Measurements from ENCODE around the gene DGKE. TPM values are rescaled to one million over a fixed set of nuclear protein-coding genes. Genes with fewer than 3 reads are reported as not detected.
A peak's percentile ranks its signal among the peaks of the same experiment; 100 is the strongest.

DGKE gene
- total RNA-seq (10 to 100 TPM; 20.0 to 22.3 TPM), total RNA-seq (43.5 to 209 (median 96.1) reads per million in 172 experiments)
- polyA plus RNA-seq (2013, experiment 1 of 2) = 12.5 TPM
- 14.9 TPM for polyA plus RNA-seq (2013, experiment 2 of 2)

DNA sequence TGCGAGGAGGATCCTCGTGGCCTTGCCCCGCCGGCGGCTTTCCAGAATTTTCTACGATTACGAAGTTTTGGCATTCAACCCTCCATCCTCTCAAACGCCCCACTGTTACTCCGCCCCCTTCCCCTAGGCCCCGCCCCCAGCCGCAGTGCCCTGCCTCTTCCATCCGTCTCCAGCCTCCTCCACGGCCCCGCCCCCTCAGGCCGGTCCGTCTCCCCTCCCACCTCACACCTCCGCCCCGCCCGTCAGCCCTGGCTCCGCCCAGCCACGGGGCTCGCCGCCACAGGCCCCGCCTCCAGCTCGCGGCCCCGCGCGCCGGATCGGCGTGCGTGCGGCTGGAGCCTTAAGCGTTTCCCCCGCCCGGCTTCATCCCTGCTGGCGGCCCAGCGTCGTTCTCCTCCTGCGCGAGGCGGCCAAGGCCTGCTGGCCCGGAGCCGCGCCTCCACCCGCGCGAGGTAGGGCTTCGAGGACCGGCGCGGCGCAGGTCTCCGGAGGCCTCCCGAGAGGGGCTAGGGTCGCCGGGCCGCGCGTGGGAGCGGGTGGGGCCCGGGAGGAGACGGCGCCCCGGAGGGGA lies at the start of gene DGKE, which contains the start of gene C17orf67:
TSS of gene DGKE (plus strand) at position 343 of the 571 bp plus-strand sequence. CDS start 645 bp downstream, outside the sequence.
TSS of gene C17orf67 (minus strand) at position 112 of the 571 bp plus-strand sequence. CDS start 18,110 bp downstream, outside the sequence.
- Histone ChIP-seq H3K27me3 (ENCODE audit: control insufficient read depth in 1 of 2, insufficient read depth in 2 of 2, low read length in 2 of 2) (no peaks in the 10 kb centered on the region), H3K4me3 (ENCODE audit: low read length) (peak within 1 kb of the TSS; percentile 96), H3K4me1 (ENCODE audit: insufficient read depth, low read length) (peaks cover 41% of the 10 kb centered on the region), H3K27ac (ENCODE audit: low read depth in 1 of 2, low read length in 2 of 2) (peak within 1 kb of the TSS; percentile 58 to 83), H3K9me3 (ENCODE audit: control insufficient read depth in 1 of 2, insufficient read depth in 1 of 2, low read length in 2 of 2) (no peaks in the 10 kb centered on the region), H3K36me3 (ENCODE audit: insufficient read depth, low read length) (peaks cover 14% of the 10 kb centered on the region)
- H3K9me3 Mint-ChIP-seq = no peaks in the 10 kb centered on the region
- intact Hi-C loops (cut with DNase I, micrococcal nuclease) = loop anchor here (1.0 to 10.0 kb wide), 8 partner anchors 15 to 1683 kb away; partner anchors contain the start of genes AKAP1 (in 1 of the 2), MTMR4 (in 1 of the 2), SCPEP1 (in 1 of the 2) and SRSF1 (in 1 of the 2)
- POLR2A ChIA-PET = interaction anchor here (0.6 to 3.6 kb wide), 15 partner anchors 9 to 1173 kb away, joined by 3 to 42 read pairs (median 4); partner anchors contain the start of genes AKAP1, COIL, NOG and SCPEP1
- H3K27ac Mint-ChIP-seq = peak within 1 kb of the TSS; percentile 95
- H3K4me1 Mint-ChIP-seq (ENCODE audit: low read depth) = peaks cover 67% of the 10 kb centered on the region
- H3K4me3 Mint-ChIP-seq = peak within 1 kb of the TSS; percentile 99
- TF ChIP-seq, protein P1, sequence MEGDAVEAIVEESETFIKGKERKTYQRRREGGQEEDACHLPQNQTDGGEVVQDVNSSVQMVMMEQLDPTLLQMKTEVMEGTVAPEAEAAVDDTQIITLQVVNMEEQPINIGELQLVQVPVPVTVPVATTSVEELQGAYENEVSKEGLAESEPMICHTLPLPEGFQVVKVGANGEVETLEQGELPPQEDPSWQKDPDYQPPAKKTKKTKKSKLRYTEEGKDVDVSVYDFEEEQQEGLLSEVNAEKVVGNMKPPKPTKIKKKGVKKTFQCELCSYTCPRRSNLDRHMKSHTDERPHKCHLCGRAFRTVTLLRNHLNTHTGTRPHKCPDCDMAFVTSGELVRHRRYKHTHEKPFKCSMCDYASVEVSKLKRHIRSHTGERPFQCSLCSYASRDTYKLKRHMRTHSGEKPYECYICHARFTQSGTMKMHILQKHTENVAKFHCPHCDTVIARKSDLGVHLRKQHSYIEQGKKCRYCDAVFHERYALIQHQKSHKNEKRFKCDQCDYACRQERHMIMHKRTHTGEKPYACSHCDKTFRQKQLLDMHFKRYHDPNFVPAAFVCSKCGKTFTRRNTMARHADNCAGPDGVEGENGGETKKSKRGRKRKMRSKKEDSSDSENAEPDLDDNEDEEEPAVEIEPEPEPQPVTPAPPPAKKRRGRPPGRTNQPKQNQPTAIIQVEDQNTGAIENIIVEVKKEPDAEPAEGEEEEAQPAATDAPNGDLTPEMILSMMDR (IDR thresholded peaks at IDR 0.05) = no peak
- H3K36me3 Mint-ChIP-seq (ENCODE audit: low read depth) = peaks cover 62% of the 10 kb centered on the region
- H3K27me3 Mint-ChIP-seq = no peaks in the 10 kb centered on the region
- CTCF ChIA-PET = interaction anchor here (1.8 to 2.5 kb wide), 3 partner anchors 14 to 54 kb away, joined by 7 to 9 read pairs (median 8); no protein-coding TSS in a partner anchor
- peak; percentile 97 to 100 (median 99) for DNase-seq
- peak; percentile 87 for ATAC-seq (ENCODE audit: poor library complexity)

DNA sequence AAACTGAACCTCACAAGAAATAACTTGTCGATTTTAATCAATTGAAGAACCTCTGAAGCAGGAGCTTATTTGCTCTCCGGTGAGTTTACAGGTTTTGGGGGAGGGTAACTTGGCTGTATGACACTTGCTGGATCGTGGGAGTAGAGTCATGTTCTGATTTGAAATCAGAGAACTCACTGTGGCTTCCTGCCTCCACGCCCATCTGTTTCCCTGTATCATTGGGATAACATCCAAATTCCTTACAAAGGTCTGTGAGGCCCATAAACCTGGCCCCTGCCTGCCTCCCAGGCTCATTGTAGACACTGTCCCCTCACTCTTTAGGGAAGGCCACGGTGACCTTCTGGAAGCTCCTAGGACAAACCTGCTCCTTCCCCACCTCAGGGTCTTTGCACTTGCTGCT lies 48.5 kb upstream of the DGKE start:
- peaks cover 13% of the 10 kb centered on the region for H3K4me1 ChIP-seq (ENCODE audit: insufficient read depth, low read length)
- no peak overlapping the region for H3K4me3 ChIP-seq (ENCODE audit: low read length)
- peaks cover 13% of the 10 kb centered on the region for H3K4me1 Mint-ChIP-seq (ENCODE audit: low read depth)
- ATAC-seq (ENCODE audit: poor library complexity) (no peak), DNase-seq (no peak)
- H3K9me3 ChIP-seq (ENCODE audit: control insufficient read depth in 1 of 2, insufficient read depth in 1 of 2, low read length in 2 of 2) = no peaks in the 10 kb centered on the region
- ChIA-PET POLR2A (interaction anchor here (1.0 to 1.1 kb wide), 2 partner anchors 70 to 192 kb away, joined by 3 read pairs; partner anchors contain the start of gene NOG), CTCF (no interaction called here)
- H3K9me3 Mint-ChIP-seq = no peaks in the 10 kb centered on the region
- no peak overlapping the region for H3K27ac ChIP-seq (ENCODE audit: low read depth in 1 of 2, low read length in 2 of 2)
- H3K27me3 ChIP-seq (ENCODE audit: control insufficient read depth in 1 of 2, insufficient read depth in 2 of 2, low read length in 2 of 2) = no peaks in the 10 kb centered on the region
- TF ChIP-seq, protein P1 (IDR thresholded peaks at IDR 0.05) = no peak
- no peak overlapping the region for H3K27ac Mint-ChIP-seq
- no peaks in the 10 kb centered on the region for H3K36me3 ChIP-seq (ENCODE audit: insufficient read depth, low read length)
- H3K36me3 Mint-ChIP-seq (ENCODE audit: low read depth) = no peaks in the 10 kb centered on the region
- intact Hi-C loops (cut with DNase I, micrococcal nuclease) = no loop called here
- no peaks in the 10 kb centered on the region for H3K27me3 Mint-ChIP-seq
- no peak overlapping the region for H3K4me3 Mint-ChIP-seq

DNA sequence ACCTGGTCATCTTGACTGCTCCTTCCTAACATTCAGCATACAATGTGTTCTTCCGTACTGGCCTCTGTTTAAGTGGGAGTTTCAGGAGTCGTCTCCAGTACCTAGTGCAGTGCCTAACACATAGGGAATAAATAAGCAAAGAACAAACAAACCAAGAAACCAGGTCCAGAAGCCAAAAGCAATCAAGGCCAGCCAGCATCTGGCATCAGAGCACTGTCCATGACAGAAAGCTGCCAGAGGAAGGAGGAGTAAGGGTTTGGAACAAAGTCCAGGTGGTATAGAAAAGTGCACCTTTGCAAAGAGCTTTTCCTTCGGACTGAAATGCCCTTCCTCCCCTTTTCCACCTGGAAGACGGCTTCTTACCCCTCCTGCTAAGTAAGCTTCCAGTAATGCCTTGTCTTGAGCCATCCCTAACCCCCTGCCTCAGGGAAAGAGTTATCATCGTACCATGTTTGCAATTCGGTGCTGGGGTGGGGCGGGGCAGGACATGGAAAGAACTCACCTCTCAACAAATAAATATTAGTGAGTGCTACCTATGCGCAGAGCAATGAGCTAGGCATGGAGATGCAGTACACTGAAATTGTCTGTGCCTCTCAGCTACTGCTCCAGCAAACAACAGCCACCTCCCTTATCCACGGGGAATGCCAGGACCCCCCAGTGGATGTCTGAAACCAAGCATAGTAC lies 47.8 kb upstream of the DGKE start:
- Histone ChIP-seq H3K36me3 (ENCODE audit: insufficient read depth, low read length) (no peaks in the 10 kb centered on the region), H3K9me3 (ENCODE audit: control insufficient read depth in 1 of 2, insufficient read depth in 1 of 2, low read length in 2 of 2) (no peaks in the 10 kb centered on the region), H3K27me3 (ENCODE audit: control insufficient read depth in 1 of 2, insufficient read depth in 2 of 2, low read length in 2 of 2) (no peaks in the 10 kb centered on the region), H3K4me1 (ENCODE audit: insufficient read depth, low read length) (peaks cover 10% of the 10 kb centered on the region), H3K4me3 (ENCODE audit: low read length) (no peak overlapping the region), H3K27ac (ENCODE audit: low read depth in 1 of 2, low read length in 2 of 2) (no peak overlapping the region)
- TF ChIP-seq, protein P1 (IDR thresholded peaks at IDR 0.05) = no peak
- DNase-seq (no peak), ATAC-seq (ENCODE audit: poor library complexity) (no peak)
- H3K27me3 Mint-ChIP-seq = no peaks in the 10 kb centered on the region
- H3K36me3 Mint-ChIP-seq (ENCODE audit: low read depth) = no peaks in the 10 kb centered on the region
- intact Hi-C loops (cut with DNase I, micrococcal nuclease) = no loop called here
- POLR2A ChIA-PET = no interaction called here
- no peak overlapping the region for H3K4me3 Mint-ChIP-seq
- no peak overlapping the region for H3K27ac Mint-ChIP-seq
- peaks cover 10% of the 10 kb centered on the region for H3K4me1 Mint-ChIP-seq (ENCODE audit: low read depth)
- no peaks in the 10 kb centered on the region for H3K9me3 Mint-ChIP-seq
- CTCF ChIA-PET = no interaction called here
